HUES6 (cell line): Measurements from ENCODE around the gene VRK2.

ENCODE experiments used
- H3K27ac ChIP-seq: 2 replicates; pipeline ENCODE4 v1.7.0; 2013; ENCODE audit warnings: low read depth, mild to moderate bottlenecking, low read length, inconsistent platforms
- H3K27me3 ChIP-seq: 2 replicates; pipeline ENCODE4 v1.6.1; 2013; ENCODE audit warnings: low read length; ENCODE audit not compliant: control insufficient read depth, insufficient read depth
- H3K36me3 ChIP-seq: 2 replicates; pipeline ENCODE4 v1.6.1; 2013; ENCODE audit warnings: low read length; ENCODE audit not compliant: control insufficient read depth, insufficient read depth
- H3K4me1 ChIP-seq: 2 replicates; pipeline ENCODE4 v1.6.1; 2013; ENCODE audit warnings: low read length; ENCODE audit not compliant: control insufficient read depth, insufficient read depth
- H3K4me3 ChIP-seq: 2 replicates; pipeline ENCODE4 v1.5.1; 2013; ENCODE audit warnings: low read depth, low read length
- H3K9ac ChIP-seq: one replicate; pipeline ENCODE4 v1.6.1; 2013; ENCODE audit warnings: mild to moderate bottlenecking, low read length
- H3K9me3 ChIP-seq: 2 replicates; pipeline ENCODE4 v1.6.1; 2013; ENCODE audit warnings: low read depth, low read length; ENCODE audit not compliant: control insufficient read depth, insufficient read depth

The VRK2 gene

DNA sequence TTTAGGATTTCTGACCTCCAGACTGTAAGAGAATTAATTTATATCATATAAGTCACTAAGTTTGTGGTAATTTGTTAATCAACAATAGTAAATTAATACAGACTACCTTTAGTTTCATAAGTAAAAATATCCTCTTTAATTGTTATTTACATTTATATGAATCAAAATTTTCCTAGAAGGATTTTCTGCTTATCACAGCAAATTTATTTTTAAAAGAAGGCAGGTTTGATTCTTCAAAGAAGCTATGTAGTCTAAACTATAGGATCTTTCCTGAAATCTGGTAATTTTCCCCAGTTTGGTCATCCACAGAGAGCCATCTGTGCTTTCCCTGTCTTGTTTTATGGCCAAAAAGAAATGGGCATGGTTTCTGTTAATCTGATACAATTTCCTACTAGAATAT lies 13.1 kb upstream of the VRK2 start:
- Histone ChIP-seq H3K36me3 (no peaks in the 10 kb centered on the region), H3K4me1 (no peaks in the 10 kb centered on the region), H3K4me3 (no peak overlapping the region), H3K27ac (no peak overlapping the region), H3K27me3 (no peaks in the 10 kb centered on the region), H3K9me3 (no peaks in the 10 kb centered on the region), H3K9ac (no peak overlapping the region)

DNA sequence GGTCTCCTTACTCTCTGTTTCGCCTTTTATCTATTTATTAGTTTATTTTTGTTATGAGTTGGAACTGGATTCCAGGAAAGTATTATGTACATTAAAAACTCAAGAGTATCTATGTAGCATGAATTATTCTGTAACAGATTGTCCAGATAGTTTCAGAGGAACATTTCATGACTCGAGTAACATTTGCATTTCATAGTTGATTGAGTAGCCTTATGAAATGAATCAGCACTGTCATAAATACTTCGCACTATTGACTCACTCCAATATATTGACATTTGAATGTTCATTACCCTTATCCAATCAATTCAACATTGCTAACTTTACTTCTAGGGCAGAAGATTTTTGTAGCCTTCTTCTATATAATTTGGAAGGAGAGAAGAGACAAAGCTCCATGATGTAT lies 11.3 kb upstream of the VRK2 start:
- Histone ChIP-seq H3K36me3 (no peaks in the 10 kb centered on the region), H3K27ac (no peak overlapping the region), H3K4me3 (no peak overlapping the region), H3K4me1 (peaks cover 6% of the 10 kb centered on the region; the same call in 1 of the 2 replicates), H3K9ac (no peak overlapping the region), H3K27me3 (no peaks in the 10 kb centered on the region), H3K9me3 (no peaks in the 10 kb centered on the region)

DNA sequence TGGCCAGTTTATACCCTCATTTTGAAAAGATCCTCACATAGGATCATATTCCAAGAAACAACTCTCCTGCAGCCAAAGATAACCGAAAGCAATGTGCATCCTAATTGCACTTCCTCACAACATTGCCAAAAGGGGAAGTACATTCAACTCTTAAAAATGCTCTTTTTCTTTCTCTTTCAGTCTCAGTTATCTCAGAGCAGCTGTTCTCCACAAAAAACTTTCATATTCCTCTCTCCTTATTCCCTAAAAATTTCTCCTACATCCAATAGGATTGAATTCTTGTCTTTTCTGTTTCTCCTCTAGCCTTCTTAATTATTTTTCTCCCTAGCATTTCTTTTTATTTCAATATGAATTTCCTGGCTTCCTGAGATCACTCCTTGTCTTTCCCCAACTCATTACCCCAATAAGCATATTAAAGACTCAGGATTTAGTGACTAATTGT lies 7.4 kb upstream of the VRK2 start:
- H3K4me3 ChIP-seq = no peak overlapping the region
- H3K9ac ChIP-seq = no peak overlapping the region
- no peaks in the 10 kb centered on the region for H3K27me3 ChIP-seq
- H3K27ac ChIP-seq = no peak overlapping the region
- H3K4me1 ChIP-seq = peaks cover 6% of the 10 kb centered on the region; the same call in 1 of the 2 replicates
- no peaks in the 10 kb centered on the region for H3K9me3 ChIP-seq
- H3K36me3 ChIP-seq = no peaks in the 10 kb centered on the region

DNA sequence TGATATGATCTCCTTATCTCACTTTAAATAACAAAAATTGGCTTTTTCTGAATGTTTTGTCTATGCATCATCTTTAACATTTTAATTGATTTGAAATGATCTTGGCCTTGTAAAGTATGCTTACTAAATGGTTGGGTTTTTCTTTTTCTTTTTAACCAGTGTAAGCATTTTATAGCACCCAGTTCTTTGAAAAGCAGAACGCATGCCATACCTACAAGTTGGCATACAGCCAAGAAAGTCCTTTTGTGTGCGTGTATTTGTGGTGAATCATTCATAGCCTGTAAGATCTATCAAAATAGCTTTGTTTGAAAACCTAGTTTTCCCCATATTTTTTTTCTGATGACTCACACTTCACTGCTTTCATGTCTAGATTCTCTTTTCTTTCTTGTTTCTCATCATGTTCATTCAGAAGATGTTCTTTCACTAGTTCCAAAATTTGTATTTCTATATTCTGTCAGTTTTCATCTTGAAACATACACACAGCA lies 4.1 kb upstream of the VRK2 start:
- Histone ChIP-seq H3K27me3 (no peaks in the 10 kb centered on the region), H3K36me3 (no peaks in the 10 kb centered on the region), H3K27ac (no peak overlapping the region), H3K4me3 (no peak overlapping the region), H3K4me1 (peaks cover 17% of the 10 kb centered on the region; the same call in 1 of the 2 replicates), H3K9me3 (no peaks in the 10 kb centered on the region), H3K9ac (no peak overlapping the region)

DNA sequence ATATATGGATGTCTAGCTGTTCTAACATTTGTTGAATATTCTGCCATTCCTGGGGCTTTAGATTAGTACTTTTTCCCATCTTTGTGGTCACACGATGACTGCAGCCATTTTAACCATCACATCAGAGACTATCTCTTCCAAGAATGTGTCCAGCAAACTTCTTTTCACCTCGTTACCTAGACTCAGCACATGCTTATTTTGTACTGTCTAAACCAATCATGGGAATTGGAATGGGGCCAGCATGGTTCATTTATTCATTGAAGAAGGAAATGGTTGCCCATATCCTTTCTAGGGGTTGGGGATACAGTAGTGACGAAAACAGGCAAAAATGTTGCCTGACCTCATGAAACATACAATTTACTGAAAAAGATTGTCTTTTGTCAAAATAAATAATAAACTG lies 2.5 kb upstream of the VRK2 start:
- Histone ChIP-seq H3K36me3 (no peaks in the 10 kb centered on the region), H3K4me1 (peaks cover 22% of the 10 kb centered on the region), H3K27me3 (no peaks in the 10 kb centered on the region), H3K27ac (no peak overlapping the region), H3K4me3 (no peak overlapping the region), H3K9ac (no peak overlapping the region), H3K9me3 (no peaks in the 10 kb centered on the region)

DNA sequence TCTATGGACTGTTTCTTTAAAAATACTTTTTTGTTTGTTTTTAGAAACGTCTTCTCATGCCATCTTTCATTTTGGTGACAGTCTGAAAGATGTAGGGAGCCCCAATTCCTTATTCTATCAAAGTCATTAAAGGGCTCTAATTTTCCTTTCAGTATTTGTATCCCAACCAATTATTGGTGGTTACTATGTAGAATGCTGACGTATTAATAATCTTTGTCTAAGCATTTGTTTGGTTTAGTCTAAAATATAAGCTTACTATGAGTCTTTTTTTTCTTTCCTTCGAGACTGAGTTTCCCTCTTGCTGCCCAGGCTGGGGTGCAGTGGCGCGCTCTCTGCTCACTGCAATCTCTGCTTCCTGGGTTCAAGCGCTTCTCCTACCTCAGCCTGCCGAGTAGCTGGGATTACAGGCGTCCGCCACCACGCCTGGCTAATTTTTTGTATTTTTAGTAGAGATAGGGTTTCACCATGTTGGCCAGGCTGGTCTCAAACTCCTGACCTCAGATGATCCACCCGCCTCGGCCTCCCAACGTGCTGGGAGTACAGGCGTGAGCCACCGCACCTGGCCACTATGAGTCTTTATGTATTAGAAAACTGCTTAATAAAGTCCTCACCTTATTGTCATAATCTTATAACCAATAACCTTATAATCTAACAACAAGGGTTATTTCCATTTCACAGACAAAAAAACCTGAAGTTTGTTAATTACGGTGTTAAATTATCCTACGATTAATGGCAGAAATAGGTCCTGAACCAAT lies 849 bp upstream of the VRK2 start:
- Histone ChIP-seq H3K27me3 (no peaks in the 10 kb centered on the region), H3K36me3 (no peaks in the 10 kb centered on the region), H3K9me3 (no peaks in the 10 kb centered on the region), H3K27ac (peak overlapping the region; percentile 52), H3K9ac (peak overlapping the region; percentile 90), H3K4me3 (peak overlapping the region; percentile 64), H3K4me1 (peaks cover 20% of the 10 kb centered on the region)

DNA sequence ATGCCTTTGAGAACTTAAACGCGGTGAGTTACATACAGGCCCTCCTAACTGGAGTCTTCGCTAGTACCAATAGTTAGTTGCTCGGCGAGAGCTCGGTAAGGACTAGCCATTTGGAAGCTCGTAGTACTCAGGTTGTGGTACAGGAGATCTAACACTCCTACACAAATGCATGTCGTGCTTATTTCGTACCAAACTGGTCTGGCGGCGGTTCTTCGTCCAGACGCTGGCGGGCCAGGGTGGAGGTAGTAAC lies 346 bp upstream of the VRK2 start:
- H3K4me3 ChIP-seq = peak overlapping the region; percentile 64
- H3K9ac ChIP-seq = peak overlapping the region; percentile 90
- no peaks in the 10 kb centered on the region for H3K9me3 ChIP-seq
- H3K27me3 ChIP-seq = no peaks in the 10 kb centered on the region
- H3K36me3 ChIP-seq = no peaks in the 10 kb centered on the region
- peak overlapping the region; percentile 52 for H3K27ac ChIP-seq
- H3K4me1 ChIP-seq = peaks cover 20% of the 10 kb centered on the region

DNA sequence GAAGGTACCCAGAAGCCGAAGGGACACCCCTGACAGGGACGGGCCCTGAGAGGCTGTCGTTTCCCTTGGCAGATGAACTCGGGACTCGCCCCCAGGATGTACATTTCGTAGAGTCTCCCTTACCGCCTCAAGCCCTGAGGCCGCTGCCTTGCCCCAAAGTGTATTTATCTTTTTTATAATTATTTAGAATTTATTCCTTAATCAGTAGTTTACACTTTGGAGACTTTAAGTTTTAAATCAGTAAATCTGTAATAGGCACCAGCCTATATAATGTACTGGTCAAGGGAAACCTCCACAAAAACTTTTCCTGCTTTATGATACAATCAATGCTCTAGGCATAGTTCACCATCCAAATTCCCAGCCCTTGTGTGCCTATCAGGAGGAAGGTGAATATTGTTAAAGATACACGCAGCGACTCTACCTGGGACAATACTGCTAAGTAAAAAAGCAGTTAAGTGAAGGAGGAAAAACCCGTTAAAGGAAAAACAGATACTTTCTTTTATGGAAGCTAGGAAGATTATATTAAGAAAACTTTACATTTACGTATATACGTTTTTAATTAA lies 848 bp downstream of the VRK2 start:
- H3K4me3 ChIP-seq = peak overlapping the region; percentile 64

DNA sequence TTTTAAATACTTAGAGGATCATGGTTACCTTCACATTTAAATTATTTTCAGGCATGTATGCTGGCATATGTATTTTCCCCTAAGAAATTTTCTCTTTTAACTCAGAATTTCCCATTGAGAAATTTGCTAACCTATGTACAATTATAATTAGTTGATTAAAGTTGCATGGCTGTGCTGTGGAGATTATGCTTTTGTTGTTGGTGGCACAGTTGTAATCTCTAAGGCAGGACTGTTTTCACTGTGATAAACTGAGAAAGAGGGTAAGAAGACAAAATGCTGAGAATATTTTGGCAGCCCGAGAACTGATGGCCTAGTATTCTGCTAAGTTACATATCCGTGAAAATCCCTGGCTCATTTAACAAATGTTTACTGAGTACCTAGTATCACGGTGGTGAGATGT lies 1.4 kb downstream of the VRK2 start:
- no peak overlapping the region for H3K27ac ChIP-seq
- no peaks in the 10 kb centered on the region for H3K9me3 ChIP-seq
- H3K36me3 ChIP-seq = no peaks in the 10 kb centered on the region
- H3K4me1 ChIP-seq = peaks cover 20% of the 10 kb centered on the region
- H3K27me3 ChIP-seq = no peaks in the 10 kb centered on the region
- peak overlapping the region; percentile 64 for H3K4me3 ChIP-seq
- H3K9ac ChIP-seq = no peak overlapping the region

More for the DNA sequence above, 848 bp downstream of the VRK2 start:
- H3K27me3 ChIP-seq = no peaks in the 10 kb centered on the region
- no peaks in the 10 kb centered on the region for H3K9me3 ChIP-seq
- H3K27ac ChIP-seq = peak overlapping the region; percentile 52; the same call in 1 of the 2 replicates
- H3K4me1 ChIP-seq = peaks cover 20% of the 10 kb centered on the region
- peak overlapping the region; percentile 90 for H3K9ac ChIP-seq
- H3K36me3 ChIP-seq = no peaks in the 10 kb centered on the region

DNA sequence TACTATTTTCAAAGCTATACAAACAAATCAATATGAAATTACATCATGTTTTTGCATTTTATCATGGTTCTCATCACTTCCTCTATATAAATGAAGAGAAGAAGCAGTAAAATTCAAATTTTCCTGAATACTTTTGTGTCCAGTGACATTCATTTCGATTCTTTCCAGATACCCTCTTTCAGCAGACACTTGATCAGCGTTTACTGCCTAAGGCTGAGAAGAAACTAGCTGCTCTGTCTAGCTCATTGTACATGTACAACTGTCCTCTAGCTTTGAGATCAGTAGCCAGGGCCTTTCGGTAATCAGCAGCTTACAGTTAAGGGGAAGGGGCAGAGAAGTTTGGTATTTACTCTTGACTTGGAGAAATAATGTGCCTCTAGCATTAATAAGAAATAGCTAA lies 4.8 kb downstream of the VRK2 start:
- no peak overlapping the region for H3K9ac ChIP-seq
- no peaks in the 10 kb centered on the region for H3K36me3 ChIP-seq
- H3K27ac ChIP-seq = no peak overlapping the region
- H3K4me3 ChIP-seq = no peak overlapping the region
- H3K9me3 ChIP-seq = no peaks in the 10 kb centered on the region
- peaks cover 11% of the 10 kb centered on the region for H3K4me1 ChIP-seq
- H3K27me3 ChIP-seq = no peaks in the 10 kb centered on the region

DNA sequence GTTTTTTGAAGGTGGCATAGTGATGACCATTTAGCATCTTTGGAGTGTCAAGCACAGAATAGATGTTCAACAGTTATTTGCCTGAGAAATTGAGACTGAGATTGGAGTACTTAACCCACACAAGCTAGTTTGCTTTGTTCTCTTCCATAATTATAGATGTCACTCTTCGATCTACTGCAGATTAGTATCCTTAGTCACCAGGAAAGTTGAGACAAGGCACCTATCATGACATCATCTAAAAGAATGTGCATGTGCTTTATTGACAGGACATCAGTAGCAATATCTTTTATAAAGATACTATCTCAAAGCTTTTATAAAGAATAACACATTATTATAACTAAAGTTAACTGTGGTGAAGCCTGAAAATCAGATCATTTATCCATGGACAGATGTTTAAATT lies 6.4 kb downstream of the VRK2 start:
- Histone ChIP-seq H3K27me3 (no peaks in the 10 kb centered on the region), H3K27ac (no peak overlapping the region), H3K9me3 (no peaks in the 10 kb centered on the region), H3K9ac (no peak overlapping the region), H3K4me1 (peaks cover 20% of the 10 kb centered on the region), H3K36me3 (no peaks in the 10 kb centered on the region), H3K4me3 (no peak overlapping the region)
